ENCODE measurements around the gene MCEE.
"Not testable (repeated sequence)": the region's sequence is repeated elsewhere in the genome, so short reads cannot be mapped to it uniquely, and the experiment has no call there.

Gene MCEE

DNA sequence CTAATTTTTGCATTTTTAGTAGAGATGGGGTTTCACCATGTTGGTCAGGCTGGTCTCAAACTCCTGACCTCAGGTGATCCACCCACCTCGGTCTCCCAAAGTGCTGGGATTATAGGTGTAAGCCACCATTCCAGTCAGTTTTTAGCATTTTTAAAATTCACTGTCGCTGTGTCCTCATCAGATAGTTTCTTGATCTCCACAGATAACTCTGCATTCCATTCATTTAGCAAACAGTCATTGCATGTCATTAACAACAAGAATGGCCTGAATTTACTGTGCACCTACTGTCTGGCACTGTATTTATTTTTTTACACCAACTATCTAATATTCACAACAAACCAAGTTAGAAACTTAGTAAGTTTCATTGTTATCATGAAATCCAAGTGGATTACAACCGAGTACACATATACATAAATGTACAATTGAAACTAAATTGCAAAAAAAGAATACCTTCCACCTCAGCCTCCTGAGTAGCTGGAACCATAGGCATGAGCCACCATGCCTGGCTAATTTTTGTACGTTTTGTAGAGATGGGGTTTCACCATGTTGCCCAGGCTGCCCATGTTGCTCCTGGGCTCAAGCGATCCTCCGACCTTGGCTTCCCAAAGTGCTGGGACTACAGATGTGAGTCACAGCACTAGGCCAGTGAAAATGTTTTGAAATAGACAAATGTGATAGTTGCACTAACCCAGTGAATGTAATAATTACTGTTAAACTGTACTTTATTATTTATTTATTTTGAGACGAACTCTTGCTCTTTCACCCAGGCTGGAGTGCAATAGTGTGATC lies 4.3 kb downstream of the MCEE start:
- DNase-seq: no peak

DNA sequence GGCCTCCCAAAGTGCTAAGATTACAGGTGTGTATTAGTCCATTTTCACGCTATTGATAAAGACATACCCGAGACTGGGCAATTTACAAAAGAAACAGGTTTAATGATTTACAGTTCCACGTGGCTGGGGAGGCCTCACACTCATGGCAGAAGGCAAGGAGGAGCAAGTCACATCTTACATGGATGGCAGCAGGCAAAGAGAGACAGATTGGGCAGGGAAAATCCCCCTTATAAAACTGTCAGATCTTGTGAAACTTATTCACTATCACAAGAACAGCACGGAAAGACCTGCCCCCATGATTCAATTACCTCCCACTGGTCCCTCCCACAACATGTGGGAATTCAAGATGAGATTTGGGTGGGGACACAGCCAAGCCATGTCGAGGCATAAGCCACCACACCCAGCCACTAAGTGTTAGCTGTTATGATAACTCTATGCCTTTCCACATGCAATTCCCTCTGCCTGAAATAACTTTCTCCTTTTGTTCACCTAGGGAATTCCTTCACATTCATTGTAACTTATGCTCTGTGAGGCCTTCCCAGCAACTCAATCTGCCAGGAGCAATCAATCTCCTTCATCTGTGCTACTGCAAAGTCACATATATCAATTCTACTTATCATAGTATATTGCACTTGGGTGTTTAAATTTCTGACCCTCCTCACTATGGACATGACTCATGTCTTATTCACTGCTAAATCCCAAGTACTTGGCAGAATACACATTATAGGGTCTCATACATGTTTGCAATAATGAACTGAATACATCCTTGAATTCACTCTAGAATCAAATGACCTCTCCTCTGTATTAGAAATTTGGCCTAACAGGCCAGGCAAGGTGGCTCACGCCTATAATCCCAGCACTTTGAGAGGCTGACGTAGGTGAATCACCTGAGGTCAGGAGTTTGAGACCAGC lies 7.4 kb downstream of the MCEE start:
- no peak for DNase-seq

DNA sequence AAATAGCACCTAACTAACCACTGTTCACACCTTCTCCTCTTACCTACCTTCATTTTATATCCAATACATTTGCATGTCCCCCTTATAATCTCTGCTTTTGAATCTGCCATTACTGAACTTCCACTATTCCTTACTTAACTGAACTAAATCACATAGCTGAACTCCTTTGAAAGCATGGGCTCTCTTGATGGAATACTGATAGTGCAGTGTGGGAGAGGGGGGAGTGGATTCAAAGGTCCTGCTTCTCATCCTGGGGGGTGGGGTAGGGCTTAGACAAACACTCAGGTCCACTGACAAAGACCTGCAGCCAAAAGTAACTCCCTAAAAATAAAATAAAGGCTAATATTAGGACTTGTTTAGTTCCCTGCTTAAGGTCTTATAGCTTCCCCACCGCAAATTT lies 8.6 kb downstream of the MCEE start:
- no peak for DNase-seq

DNA sequence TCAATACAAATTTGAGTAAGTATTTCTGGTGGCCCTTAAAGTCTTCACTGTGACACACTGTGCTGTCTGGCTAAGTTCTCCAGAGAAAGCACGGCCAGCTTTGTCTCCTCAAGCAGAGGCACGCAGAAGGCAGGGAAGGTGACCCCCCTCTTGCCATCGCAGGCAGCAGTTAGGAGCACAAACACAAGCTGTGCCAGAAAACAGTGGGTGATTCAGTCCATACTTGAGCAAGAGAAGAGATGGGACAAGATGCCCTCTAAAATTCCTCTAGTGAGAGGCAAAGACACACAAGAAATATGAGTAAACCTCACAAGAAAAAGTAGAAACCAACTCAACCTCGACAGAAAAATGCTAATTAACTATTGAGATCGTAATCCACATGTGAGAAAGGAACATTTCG lies 9.8 kb downstream of the MCEE start:
- no peak for DNase-seq

DNA sequence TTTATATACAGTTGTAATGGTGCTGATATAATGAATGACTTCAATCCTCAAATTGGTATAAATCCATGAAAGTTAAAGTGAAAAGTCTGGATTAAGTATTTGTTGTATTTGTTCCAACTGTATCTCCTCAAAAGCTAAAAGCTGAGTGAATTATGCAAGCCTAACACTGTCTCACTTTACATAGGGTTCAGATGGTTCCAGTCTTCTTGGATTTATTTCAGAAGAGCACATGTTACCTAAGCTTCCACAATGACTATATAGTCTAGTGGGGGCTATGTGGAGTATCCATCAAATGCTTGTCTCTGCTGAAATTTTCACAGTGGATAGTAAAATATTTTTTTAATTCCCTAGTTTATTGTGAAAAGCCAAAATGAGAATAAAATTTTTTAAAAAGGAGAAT lies 13.0 kb downstream of the MCEE start:
- DNase-seq: no peak

DNA sequence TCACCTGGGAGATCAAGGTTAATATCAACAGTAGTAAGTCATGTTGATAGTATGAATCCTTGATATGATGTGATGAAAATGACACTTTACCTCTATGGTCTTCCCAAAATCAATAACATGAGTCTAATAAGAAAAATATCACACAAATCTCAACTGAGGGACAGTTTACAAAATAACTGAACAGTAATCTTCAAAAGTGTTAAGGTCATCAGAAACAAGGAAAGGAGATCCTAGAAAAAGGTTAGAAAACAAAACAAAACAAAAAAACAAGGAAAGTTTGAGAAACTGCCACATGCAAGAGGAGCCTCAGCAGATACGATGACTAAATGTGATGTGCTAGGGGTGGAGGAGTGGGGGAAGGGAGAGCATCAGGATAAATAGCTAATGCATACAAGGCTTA lies 16.2 kb downstream of the MCEE start:
- DNase-seq: no peak

DNA sequence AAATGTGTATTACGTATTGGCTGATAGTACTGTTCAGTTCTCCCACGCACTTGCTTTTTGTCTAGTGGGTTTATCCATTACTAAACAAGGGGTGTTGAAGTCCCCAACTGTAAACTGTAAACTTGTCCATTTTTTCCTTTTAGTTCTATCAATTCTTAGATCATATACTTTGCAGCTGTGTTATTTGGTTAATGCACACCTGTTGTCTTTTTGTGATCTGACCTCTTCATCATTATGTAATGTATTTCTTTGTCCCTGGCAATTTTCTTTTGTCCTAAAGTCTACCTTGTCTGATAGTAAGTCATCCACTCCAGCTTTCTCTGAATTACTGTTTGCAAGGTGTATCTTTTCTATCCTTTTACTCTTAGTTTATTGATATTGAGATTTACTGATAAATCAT lies 21.9 kb downstream of the MCEE start:
- no peak for DNase-seq

DNA sequence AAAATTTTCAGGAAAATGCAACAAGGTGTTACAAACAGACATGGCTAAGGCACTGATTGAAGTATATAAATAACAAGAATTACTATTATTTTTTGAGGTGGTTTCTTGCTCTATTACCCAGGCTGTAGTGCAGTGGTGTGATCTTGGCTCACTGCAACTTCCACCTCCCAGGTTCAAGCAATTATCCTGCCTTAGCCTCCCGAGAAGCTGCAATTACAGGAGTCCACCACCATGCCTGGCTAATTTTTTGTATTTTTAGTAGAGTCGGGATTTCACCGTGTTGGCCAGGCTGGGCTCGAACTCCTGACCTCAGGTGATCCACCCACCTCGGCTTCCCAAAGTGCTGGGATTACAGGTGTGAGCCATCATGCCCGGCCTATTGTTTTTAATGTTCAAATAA lies 23.6 kb downstream of the MCEE start:
- DNase-seq: not testable (repeated sequence)

DNA sequence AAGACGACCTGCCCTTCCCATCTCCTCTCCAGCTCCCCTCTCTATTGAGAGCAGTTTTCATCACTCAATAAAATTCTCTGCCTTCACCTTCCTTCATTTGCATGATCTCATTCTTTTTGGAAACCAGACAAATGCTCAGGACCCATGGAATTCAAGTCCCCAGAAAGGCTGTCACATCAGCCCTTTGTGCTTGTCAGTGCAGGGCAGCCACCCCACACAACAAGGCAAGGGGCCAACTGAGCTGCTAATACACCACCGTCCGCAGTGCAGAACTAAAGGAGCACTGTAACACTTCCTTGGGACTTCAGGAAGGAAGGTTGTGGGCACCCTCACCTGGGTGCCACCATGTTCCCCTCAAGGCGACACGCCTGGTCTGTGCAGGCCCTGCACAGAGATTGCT lies 26.2 kb downstream of the MCEE start:
- DNase-seq: no peak

DNA sequence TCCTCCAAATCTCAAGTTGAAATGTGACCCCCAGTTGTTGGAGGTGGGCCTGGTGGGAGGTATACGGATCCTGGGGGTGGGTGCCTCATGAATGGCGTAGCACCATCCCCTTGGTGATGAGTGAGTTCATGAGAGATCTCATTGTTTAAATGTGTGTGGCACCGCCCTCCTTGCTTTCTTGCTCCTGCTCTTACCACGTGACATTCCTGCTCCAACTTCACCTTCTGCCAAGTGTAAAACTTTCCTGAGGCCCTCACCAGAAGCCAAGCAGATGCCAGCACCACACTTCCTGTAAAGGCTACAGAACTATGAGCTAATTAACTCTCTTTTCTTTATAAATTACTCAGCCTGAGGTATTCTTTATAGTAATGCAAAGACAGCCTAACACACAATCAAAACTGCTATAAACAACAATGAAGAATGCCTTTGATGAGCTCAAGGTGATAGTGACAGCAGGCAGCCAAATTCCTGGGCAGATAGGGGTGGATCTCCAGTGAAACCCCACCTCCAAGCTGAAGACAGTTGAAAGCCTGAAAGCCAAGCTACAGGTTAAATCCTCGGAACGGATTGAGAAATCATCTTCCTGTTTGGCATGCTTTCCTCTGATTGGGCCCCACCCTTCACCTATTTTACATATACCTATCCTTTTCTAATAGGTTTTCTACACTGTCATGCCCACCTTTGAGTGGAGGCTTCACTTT lies 26.9 kb downstream of the MCEE start:
- DNase-seq: no peak

DNA sequence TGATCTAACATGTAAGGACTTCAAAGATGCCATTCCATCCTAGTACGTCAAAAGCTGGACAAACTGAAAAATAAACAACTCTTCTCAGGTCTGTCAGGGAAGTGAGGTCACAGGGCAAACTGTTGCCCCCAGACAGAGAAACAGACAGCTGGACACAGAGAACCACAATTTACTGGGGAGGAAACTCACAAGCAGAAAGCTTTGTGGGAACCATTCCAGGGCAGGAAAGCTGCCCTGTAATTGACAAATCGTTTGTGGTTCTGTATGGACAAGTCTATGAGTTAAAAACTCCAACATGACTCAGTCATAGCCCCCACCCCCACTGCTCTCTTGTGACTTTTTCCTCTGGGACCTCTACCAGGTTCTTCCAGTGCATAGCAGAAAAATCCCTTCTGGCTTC lies 28.4 kb downstream of the MCEE start:
- DNase-seq: no peak

DNA sequence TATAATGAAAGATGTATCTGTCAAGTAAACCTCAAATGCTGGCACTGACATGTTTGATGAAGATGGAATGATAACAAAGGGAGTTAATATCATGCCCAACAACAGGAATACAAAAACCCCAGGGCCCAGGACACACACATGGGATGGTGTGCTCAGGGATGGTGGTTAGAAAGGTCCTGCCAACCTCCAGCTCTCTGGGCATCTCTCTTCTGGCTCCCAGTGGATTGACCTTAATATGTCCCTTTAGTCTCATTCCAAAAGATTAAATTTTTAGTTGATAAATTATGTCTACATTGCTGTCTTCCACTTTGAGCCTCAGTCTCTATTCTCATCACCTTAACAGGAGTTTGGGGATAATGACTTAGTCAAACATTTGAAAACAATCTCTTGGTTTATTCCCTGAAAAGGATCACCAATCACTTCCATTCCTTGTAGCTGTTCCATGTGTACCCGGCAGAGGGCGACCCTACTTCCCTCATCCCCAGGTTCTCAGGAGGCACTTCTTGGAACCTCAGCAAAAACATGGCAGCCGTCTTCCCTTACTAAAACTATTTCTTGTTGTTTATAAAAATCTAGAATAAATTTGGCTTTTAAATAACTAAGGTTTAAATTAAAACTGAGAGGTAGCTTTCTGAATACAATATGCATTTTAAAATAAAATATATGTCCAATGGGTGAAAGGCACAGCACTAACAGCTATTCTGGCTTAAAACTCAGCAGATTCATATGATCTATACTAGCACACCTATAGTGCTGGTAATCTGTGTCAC lies 29.6 kb downstream of the MCEE start:
- peak; percentile 9 for DNase-seq

DNA sequence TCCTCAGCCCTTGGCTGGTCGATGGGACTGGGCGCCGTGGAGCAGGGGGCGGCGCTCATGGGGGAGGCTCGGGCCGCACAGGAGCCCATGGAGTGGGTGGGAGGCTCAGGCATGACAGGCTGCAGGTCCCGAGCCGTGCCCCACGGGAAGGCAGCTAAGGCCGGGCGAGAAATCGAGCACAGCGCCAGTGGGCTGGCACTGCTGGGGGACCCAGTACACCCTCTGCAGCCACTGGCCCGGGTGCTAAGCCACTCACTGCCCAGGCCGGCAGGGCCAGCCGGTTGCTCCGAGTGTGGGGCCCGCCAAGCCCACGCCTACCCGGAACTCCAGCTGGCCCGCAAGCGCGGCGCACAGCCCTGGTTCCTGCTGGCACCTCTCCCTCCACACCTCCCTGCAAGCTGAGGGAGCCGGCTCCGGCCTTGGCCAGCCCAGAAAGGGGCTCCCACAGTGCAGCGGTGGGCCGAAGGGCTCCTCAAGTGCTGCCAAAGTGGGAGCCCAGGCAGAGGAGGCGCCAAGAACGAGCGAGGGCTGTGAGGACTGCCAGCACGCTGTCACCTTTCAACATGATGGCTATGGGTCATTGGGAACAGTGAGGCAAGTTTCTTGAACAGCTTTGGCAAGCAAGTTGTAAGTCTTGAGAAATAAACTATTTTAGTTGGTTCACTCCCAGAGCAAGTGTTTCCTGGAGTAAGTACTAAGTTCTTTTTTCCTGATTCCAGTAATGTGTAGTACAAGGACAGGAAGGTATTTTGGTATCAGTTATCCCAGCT lies 37.4 kb downstream of the MCEE start:
- not testable (repeated sequence) for DNase-seq

DNA sequence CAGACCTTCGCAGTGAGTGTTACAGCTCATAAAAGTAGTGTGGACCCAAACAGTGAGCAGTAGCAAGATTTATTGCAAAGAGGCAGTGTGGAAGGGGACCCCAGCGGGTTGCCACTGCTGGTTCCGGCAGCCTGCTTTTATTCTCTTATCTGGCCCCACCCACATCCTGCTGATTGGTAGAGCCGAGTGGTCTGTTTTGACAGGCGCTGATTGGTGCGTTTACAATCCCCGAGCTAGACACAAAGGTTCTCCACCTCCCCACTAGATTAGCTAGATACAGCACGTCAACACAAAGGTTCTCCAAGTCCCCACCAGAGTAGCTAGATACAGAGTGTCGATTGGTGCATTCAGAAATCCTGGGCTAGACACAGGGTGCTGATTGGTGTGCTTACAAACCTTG lies 38.2 kb downstream of the MCEE start:
- DNase-seq: not testable (repeated sequence)

DNA sequence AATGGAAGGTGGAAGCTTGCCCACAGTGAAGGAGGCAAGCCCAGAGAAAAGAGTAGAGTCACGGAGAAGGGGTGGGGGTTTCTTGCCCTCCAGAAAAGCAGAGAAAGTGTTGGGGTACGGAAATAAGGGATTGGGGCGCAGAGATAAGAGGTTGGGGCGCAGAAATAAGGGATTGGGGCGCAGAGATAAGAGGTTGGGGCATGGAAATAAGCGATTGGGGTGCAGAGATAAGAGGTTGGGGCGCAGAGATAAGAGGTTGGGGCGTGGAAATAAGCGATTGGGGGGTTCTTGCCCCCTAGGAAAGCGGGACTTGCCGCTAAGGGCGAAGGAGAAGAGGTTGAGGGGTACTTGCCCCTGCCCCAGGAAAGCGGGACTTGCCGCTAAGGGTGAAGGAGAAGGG lies 40.6 kb downstream of the MCEE start:
- not testable (repeated sequence) for DNase-seq

DNA sequence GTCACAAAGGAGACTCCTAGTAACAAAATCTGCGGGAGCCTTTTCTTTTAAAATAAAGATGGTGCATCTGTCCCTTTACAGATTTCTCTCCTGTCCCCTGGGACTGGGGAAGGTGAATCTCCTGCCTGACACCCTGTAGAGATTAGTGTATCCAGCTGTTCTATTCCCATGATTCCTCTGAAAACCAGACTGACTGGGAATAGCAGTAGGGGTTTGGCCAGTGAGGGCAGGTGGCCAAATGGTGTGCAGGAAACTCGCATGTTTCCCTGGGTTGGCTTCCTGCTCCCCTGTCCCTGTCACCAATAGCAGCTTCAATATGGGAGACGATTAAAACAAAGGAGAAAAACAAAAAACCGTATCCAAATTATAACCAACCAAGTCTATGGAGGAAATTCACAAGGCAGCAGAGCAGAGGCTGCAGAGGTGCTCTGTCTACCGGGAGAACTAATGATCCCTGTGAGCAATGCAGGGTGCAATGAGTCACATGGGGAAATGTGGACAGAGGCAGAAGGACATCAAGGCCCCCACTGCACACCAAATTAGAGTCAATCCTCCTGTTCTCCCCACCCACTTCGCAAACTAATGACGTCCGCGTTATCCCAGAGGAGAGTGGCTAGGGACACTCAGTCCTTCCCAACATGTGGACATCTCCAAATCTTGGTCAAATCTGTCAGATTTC lies 44.6 kb downstream of the MCEE start:
- not testable (repeated sequence) for DNase-seq

DNA sequence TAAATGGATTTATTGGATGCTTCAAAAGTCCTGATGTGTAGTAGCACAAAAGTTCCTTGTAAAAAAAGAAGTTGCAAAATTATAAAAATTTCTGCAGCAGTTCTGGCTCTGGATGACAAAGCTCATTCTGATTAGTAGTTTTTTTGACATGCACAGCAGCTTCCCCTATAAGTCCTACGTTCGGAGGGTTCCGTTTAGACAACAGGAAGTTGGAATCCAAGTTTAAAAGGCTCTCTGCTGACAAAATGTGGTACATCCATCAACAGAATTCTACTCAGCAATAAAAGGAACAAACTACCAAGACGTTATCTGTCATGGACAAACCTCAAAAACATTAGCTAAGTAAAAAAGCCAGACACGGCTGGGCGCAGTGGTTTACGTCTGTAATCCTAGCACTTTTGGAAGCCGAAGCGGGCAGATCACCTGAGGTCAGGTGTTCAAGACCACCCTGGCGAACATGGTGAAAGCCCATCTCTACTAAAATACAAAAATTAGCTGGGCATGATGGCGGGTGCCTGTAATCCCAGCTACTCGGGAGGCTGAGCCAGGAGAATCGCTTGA lies 46.2 kb downstream of the MCEE start:
- DNase-seq: not testable (repeated sequence)

DNA sequence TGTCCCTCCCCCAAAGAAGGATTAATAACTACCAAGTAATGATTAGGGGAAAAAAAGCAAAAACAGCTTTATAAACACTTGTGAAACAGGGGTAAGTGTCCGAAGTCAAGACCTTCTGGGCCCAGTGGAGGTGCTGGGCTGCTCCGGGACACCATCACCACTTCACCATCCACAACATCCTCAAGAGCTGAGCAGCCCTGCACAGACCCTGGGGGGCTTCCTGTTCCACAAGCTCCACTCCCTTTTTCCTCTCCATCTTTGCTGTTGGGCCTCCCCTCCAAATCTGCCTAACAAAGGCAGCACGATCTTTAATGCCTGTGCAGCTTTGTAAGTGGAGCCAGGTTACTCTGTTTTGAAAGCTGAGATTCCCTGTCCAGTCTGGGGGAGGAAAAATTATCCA lies 46.7 kb downstream of the MCEE start:
- DNase-seq: not testable (repeated sequence)

DNA sequence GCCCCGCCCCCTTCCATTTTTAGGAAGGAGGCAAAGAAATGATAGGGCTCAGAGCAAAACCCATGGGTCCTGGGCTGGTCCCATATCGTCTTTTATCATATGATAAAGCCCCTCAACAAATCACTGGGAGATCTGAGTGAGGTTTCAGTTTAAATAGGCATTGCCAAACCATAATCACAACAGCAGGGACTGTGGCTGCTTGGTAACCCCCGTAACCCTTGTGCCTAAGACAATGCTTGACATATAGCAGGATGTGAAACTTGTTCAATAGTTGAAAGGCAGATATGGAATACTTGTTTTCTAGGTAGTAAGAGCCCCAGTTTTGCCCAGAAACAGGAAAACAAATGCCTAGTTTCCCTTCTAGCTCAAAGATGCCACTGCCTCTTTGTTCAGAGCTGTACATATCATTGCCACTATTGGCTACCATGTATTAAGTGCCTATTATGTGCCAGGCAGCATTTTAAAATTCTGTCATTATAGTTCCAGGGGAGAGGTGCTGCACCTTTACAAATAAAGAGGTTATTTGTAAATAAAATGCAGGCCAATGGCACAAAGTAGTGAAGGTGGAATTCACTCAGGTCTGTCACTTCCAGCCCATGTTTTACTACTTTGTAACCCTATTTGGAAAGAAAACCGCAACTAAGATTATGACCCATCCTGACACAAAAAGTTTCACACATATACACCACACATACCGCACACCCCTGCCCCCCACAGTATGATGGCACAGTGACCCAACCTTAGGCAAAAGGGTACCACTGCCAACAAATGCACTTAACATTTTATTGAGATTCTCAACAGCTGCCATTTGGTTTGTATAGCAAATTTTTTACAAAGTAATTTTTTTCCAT lies 47.4 kb downstream of the MCEE start:
- no peak for DNase-seq

DNA sequence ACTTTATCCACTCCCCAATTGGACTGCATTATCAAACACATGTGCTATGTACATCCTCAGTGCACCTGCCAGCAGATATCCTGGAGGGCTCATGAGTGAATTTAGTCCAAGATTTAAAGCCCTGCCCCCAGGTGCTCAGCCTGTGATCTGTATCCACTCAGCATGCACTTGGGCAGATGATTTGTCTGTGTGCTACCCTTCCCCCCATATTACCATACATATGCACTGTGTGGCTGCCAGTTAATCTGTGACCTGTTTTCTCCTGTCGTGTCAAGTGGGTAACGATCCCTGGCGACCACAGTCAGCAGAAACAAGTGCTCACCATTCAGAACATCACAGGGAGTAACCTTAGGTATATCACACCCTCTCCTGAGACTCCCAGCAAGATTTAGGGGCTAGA lies 51.4 kb downstream of the MCEE start:
- no peak for DNase-seq

Data from activated effector memory CD4-positive, alpha-beta T cell treated with Interleukin-2 at 50 U/mL for 16 hours (primary cell).